Stomach (tissue), 4 donors: ENCODE measurements around the gene SLC25A48.

ENCODE experiments used
- EP300 ChIP-seq: sonication (generic); formaldehyde crosslinking; IDR thresholded peaks from one replicate; pipeline ENCODE4 v1.6.1; 2017; ENCODE audit warnings: antibody characterized with exemption
- POLR2A ChIP-seq, 4 donors: fragments of 450-650 bp; IDR thresholded peaks; one replicate each; pipeline ENCODE4 v1.6.1; 2016; ENCODE audit warnings: antibody characterized with exemption in 4 of 4, control low read depth in 2 of 4, mild to moderate bottlenecking in 1 of 4, moderate library complexity in 1 of 4
- POLR2AphosphoS5 ChIP-seq, 3 donors: sonication (generic); formaldehyde crosslinking; IDR thresholded peaks; one replicate each; pipeline ENCODE4 v1.6.1; 2016; ENCODE audit warnings: antibody characterized with exemption in 3 of 3
- TF ChIP-seq, protein P1 (sequence below), 7 experiments: fragments of 450-650 bp in 4 of 7; fragments of 200-600 bp in 3 of 7; sonication (generic) in 3 of 7; IDR thresholded peaks; one replicate each; pipeline ENCODE4 v1.5.1; 2016 to 2019; ENCODE audit warnings: antibody characterized with exemption in 7 of 7, control low read depth in 2 of 7, mild to moderate bottlenecking in 1 of 7

DNA sequence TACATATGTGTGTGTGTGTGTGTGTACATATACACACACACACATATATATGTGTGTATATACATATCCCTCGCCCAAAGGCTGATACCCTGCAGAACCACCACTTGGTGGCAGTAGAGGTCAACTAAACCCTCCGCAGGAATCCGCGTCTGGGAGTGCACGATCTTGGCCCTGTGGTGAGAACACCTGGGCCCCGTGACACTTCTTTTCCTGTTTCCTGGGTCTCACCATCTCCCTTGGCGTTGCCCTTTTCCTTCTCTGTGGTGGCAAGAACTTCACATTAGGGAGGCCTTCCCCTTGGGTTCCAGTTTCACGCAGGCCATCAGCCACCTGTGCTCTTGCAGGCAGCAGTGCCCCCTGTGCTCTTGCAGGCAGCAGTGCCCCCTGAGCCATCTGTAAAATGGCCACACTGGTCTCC, 53.0 kb downstream of the SLC25A48 start:
- TF ChIP-seq, protein P1, sequence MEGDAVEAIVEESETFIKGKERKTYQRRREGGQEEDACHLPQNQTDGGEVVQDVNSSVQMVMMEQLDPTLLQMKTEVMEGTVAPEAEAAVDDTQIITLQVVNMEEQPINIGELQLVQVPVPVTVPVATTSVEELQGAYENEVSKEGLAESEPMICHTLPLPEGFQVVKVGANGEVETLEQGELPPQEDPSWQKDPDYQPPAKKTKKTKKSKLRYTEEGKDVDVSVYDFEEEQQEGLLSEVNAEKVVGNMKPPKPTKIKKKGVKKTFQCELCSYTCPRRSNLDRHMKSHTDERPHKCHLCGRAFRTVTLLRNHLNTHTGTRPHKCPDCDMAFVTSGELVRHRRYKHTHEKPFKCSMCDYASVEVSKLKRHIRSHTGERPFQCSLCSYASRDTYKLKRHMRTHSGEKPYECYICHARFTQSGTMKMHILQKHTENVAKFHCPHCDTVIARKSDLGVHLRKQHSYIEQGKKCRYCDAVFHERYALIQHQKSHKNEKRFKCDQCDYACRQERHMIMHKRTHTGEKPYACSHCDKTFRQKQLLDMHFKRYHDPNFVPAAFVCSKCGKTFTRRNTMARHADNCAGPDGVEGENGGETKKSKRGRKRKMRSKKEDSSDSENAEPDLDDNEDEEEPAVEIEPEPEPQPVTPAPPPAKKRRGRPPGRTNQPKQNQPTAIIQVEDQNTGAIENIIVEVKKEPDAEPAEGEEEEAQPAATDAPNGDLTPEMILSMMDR (IDR thresholded peaks at IDR 0.05) = peak in 5 of 7 experiments; percentile 40 to 81 (median 63)
- TF ChIP-seq POLR2AphosphoS5 (IDR thresholded peaks at IDR 0.05) (no peak), POLR2A (IDR thresholded peaks at IDR 0.05) (no peak), EP300 (no peak)
